ENCODE results near the gene TSPEAR.

Gene TSPEAR

DNA sequence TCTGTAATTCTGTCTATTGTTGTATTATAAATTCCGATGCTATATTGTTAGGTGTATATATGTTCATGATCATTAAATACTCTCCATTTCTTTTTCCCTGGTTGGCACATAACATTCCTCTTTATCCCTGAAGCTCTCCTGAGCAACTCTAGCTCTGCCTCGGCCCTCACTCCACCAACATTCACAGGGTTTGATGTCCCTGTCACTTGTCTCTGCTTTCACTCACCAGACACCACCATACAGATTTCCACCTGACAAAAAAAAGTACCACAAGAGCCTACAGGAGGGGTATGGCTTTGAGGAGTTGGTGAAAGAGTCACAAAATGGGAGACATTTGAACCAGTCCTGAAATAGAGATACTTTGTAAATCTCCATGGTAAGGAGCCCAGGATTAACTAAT lies 8.8 kb upstream of the TSPEAR start:
- no peak for DNase-seq (ENCODE audit: low read depth in 3 of 3)

DNA sequence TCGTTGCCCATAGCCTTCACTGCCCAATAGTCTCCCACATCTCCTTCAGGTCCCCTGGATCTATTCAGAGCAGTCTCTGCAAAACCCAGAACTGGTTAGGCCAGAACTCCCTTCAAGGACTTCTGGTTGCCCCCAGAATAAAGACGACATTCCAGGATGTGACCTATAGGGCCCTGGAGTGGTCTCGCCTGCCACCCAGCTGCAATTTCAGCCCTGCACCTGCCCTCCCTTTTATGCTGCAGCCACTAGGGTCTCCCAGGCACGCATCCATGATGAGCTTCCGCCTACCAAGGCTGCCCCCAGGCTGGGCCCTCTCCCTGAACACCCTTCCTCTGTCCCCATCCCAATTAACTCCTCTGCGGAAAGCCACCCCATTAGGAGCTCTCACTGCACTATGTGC lies 7.2 kb upstream of the TSPEAR start:
- no peak for DNase-seq (ENCODE audit: low read depth in 3 of 3)

DNA sequence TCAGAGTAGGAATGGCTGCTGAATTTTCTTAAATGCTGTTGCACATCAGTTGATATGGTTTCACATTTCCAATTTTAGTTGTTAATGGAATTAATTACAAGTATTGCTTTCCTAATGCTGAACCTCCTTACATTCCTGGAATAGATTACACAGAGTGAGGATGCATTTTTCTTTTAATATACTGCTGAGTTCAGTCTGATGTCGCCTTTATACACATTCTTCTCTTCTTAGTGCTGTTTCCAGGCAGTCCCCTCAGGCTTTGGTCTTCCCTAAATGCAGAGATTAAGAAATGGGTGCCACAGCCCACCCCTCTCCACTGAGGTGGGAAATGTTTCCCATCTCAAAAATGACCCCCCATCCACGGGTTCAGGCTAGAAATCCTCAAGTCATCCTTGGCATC lies 6.7 kb upstream of the TSPEAR start:
- DNase-seq (ENCODE audit: low read depth in 3 of 3), result no peak

DNA sequence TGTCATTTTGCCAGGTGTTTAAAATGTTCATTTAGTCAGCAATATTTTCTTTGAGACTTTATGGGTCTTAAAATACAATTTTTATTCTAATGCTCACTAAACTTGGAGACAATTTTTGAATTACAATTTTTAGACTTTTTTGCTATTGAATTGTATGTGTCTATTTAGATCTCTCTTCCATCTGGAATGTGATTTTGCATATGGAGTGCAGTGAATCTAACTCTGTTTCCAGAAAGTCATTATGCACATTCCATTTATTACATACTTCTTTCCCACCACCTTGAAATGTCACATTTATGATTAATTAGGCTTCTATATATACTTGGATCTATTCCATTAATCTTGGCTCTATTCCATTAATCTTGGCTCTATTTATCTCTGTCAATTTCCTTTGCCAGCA lies 5.6 kb upstream of the TSPEAR start:
- DNase-seq (ENCODE audit: low read depth in 3 of 3), result no peak

DNA sequence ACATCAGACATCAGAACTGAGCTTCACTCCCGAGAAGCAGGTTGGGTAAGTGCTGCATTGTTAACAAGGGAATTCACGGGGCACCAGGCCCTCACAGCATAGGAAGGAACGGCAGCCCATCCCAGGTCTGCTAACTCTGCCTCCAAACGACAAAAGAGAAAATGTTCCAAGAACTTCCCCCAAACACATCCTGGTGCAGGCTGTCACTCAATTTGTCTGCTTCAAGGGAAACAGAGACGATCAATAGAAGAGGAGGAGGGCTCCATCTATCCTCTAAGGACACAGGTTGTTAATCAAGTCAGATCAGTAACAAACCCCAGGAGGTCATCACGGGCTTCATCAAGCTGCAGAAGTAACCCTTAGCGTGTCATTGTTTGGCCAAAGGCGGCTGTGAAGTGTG lies 3.5 kb upstream of the TSPEAR start:
- no peak for DNase-seq (ENCODE audit: low read depth in 3 of 3)

DNA sequence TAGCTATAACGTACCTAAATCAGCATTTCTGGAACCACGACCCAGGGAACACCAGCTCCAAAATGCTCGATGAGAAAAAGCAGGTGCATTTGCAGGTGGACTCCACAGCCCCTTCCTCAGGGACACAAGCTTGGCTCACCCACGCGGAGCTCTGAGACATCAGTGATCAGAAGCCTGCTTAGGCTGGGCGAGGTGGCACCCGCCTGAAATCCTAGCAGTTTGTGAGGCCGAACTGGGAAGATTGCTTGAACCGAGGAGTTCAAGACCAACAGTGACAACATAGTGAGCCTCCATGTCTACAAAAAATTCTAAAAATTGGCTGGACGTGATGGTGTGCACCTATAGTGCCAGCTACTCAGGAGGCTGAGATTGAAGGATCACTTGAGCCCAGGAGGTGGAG lies 2.5 kb upstream of the TSPEAR start:
- DNase-seq (ENCODE audit: low read depth in 3 of 3), result no peak

DNA sequence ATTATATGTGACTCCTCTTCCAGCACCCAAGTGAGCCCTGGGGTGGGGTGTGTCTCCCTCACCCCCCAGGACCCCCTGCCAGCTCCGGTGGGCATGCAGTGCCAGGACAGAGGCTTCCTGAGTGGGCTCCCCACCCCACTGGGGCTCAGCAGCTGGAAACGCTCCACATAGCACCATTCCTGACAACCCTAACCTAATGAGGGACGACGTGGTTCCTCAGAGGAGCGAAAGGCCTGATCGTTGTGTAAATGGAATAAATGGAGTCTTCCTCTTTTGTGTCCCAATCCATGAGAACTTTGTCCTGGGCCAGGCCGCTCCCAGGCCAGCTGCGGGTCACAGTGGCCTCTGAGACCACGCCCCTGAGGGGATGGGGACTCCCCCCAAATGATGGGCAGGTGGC lies 1.8 kb upstream of the TSPEAR start:
- no peak for DNase-seq (ENCODE audit: low read depth in 3 of 3)

DNA sequence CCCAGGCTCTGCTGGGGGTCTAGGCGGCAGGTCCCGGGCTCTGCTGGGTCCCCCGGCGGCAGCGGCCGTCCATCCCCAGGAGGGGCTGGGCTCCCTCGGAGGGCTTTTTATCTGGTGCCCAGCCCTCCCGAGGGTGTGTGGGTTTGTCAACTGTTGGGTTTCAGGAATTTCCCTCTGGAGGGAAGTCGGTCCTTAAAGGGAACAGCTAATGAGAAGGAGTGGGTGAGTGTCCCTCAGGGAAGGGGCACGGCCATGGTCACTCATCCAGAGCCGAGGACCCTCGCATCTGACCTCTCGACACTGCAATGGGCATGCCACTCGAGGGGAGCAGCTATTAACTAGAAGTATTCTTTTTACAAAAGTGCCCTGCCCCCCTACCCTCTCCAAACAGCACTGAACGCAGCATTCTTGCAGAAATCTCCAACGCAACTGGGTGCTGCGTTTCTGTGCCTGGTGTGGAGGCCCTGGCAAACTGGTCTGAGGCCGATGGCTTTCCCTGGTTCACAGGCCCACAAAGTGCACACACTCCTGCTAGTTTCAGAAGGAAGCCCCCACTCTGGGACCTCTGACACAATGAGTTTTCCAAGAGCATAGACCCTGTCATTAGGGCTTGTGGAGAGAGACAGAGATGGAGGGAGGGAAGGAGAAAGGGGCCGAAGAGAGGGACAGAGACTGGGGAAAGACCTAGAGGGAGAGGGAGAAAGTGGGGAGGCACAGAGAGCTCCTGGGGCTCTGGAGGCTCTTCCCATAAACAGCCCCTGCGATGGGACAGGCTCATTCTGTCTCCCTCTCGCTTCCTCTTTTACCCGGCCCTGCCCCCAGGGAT lies 1.0 kb upstream of the TSPEAR start:
- no peak for DNase-seq (ENCODE audit: low read depth in 3 of 3)

DNA sequence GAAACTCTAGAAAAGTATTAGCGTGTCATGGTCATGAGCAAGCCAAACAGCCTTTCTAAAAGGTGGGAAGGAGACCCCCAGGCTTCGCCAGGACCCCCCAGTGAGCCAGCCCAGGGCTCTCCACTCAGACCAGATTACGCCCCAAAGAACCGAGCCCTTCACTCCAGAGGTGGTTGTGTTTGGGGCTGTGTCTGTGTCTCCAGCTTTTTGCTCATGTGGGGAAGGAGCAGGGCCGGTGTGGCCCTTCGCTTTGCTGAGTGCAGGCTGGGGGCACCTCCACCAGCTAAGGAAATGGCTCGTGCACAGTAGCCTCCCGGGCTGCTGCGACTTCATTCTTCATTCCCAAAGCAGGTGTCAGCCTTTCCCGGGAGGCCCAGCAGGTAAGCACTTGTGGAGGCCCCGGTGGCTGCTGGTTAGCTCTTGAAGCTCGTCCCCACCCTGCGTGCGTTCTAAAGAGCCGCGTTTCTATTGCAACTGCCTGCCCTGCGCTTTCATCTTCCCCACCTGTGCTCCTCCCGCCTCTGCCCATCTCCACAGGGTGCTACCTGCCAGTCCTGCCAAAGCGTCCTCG lies 531 bp downstream of the TSPEAR start:
- no peak for DNase-seq (ENCODE audit: low read depth in 3 of 3)

DNA sequence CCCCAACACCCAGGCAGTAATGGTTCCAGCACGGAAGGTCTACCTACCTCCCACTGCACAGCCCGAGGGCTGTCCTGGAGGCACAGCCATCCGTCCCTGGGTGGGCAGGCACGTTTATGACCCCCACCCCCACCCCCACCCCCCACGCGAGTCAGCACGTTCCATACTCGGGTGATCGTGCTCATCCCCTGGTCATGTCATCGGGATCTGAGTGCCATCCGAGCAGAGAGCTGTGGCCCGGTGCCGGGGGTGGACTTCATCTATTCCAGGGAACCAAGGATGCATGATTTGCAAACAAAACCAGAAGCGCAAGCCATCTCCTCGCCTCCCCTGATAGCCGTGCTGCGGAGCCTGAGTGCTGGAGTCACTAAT lies 1.1 kb downstream of the TSPEAR start:
- DNase-seq (ENCODE audit: low read depth in 3 of 3), result no peak

DNA sequence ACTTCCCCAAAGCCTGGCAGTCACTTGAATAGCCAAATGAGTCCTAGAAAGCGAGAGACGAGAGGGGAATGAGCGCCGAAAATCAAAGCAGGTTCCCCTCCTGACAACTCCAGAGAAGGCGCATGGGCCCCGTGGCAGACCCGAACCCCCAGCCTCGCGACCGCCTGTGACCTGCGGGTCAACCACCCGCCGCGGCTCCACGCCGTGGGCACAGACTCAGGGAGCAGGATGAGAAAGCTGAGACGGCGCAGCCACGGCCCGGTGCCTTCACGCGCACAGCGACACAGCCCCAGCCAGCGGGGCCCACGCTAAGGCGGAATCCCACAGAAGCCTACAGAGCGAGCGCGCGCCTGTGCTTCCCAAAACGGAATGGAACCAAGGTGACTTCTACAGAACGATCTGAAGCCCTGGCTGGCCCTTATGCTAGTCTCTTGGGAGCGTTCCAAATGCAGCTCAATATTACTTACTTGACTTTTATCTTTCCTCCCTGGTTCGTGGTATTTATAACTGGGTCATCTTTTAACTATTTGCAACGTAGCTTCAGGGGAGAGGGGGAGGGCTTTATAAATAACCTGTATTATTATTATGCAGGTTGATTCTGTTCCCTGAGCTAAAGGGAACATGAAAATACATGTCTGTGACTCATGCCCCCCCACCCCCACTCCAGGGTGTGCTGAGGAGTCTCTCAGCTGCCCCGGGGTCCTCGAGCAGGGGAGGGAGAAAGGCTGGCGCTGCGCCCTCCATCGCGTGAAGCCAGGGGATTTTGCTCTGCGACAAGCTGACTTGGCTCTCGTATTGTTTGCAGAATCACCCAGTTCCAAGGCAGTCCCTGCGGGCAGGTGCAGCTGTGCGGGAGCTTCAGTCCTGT lies 1.7 kb downstream of the TSPEAR start:
- DNase-seq (ENCODE audit: low read depth in 3 of 3), result no peak

DNA sequence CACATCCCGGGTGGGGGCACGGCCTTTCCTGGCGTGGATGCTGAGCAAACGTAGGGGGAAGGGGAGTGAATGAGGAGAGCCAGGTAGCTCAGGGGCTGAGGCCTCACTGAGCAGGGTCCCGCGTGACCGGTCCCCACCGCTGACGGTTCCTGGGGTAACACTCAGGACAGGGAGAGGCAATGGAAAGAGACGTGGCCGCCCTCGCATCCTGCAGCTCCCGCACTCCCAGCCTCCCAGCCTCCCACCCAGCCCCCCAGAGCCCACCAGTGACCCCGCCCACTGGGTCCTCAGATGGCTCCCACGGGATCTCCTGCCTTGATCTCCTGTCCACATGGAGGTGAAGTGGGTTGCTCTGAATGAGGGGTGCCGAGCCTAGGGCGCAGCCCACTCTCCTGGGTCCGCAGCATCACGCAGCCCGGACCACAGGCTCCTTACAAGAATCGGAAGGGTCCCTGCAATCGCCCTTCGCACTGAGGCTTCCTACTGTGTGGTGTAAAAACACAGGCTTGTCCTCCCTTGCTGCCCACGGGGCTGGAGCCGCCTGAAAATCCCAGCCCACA lies 2.4 kb downstream of the TSPEAR start:
- DNase-seq (ENCODE audit: low read depth in 3 of 3), result no peak

DNA sequence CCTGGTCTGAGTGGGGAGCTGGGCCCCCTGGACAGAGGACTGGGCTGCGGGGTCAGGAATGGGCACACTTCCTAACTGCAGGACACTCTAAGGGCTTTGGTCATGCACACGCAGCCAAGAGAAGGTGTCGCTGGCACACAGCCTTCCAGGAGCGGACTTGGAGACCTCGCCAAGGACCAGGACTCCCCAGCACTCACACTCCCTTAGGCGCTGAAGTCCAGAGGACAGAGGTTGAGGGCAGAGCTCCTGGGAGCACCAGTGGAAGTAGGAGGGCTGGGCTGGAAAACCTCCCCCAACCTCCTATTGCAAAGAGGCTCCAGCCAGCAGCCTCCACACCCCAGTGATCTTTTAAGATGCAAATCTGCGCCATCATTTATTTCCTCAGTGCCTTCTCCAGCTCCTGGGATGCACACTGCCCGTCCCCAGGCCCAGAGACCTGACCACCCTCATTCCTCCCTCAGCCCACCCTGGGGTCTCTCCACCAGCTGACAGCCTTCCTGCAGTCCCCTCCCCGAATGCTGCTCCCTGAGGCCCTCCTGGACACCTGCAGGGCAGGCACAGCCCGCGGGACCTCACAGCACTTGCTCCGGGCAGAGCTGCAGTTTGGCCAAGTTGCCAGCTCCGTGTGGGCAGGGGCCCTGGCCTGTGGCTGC lies 3.0 kb downstream of the TSPEAR start:
- DNase-seq (ENCODE audit: low read depth in 3 of 3), result no peak

DNA sequence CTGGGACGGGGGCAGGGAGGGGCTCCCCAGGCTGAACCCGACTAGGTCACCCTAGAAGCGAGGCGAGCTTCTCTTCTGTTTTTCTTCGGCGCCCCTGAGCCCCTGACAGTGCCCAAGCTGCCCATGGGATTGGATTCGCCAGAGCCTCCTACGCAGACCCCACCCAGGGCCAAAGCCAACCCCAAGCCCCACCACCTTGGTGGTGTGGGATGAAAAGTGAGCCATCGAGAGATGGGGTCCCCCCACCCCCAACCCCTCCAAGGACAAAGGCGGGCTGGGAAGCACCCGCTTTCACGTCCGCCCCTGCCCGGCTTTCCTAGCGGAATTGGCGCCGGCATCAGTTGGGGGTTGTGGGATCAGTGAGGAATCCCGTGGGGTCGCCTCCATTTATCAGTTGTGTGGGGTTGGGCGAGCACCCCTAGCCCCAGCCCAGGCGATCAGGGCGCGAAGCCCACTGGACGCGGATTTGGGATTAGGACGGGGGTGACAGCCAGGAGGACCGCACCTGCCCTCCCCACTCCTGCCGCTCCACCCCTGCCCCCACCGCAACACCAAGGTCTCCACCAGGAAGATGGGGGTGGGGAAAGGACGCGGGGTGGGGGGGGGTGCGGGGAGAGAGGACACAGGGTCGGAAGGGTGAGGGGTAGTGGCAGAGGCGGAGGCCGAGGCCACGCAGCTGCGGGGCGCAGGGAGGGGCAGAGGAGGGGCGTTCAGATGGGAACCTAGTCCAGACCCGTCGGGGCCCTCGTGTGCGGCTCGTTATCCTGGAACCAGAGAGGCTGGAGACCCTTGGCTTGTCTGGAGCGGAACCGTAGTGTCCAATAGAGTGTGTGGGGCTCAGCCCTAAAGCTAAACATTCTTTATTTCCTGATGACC lies 4.4 kb downstream of the TSPEAR start:
- DNase-seq (ENCODE audit: low read depth in 3 of 3), result no peak

DNA sequence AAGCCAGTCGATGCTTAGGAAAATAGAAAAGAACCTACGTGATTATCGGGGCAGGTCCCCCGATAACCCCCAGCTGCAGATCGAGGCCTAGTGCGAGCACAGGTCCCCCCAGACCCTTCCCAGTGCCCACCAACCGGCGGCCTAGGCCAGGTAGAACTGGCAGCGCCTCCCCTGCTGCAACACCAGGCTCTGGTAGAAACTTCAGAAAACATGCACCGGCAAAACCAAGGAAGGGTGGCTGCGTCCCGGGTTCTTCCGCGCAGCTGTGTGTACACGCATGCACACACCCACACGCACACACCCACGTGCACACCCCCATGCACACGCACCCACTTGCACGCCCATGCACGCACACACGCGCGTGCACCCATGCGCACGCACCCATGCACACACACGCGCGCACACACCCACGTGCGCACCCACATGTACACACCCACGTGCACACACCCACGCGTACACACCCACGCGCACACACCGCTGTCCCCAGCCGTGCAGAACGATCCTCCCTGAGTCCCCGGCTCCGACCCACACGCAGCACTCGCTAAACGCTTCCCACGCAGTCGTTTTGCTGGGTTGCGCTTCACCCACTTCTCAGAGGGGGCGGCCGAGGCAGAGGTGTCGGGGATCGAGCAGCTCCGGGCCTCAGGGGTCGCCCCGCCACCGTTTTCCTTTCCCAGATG lies 5.2 kb downstream of the TSPEAR start:
- DNase-seq (ENCODE audit: low read depth in 3 of 3), result no peak

DNA sequence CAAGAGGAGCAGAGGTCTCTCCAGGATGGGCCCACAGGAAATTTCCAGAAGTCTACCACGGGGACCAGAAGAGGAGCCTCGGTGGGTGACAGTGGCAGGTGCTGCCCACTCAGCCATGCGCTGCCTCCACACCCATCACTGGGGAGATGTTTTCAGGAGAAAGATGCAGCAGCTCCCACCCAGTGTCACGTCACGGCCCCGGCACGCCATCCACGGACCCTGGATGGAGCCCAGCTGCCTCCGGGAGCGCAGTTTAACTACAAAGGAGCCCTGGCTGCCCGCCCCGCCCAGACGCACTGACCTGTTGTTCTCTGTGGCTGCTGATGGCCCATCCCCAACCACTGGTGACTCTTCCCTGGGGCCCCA lies 6.8 kb downstream of the TSPEAR start:
- no peak for DNase-seq (ENCODE audit: low read depth in 3 of 3)

DNA sequence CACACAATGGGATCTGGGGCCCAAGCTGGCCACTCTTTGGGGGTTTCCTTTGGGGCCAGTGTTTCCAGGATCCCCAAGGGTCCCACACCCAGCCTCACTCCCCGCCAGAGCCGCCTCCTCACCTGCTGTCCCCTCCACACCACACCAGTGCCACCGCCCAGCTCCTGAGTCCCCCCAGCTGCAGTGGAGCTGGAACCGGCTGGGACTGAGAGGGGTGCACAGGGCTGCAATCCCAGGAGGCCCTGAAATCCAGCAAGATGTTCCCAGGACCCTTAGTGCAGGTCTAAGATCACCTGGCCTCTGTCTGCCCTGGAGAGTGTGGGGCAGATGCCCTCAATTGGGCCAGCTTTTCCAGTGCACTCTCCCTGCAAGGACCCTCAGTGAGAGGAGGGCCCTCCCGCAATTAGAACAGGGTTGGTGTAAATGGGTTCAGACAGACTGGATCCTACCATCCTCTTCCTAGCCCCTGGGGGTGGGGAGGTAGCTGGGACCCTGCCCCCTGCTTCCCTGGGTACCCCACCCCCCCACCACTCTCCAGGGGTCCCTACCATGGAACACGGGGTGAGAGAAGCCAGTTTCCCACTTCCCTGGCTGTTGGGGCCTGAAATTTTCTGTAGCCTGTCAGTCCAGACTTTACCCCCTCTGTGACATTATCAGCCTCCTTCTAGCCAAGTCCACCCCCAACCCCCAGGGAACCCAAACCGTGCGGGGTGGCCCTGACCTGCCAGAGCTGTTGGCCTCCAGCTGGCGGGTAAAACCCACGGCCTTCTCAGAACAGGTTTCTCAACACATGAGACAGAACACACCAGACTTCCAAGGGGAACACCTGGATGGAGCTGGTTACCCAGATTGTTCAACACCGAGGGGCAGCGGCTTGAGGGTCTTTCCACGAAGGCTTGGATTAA lies 7.4 kb downstream of the TSPEAR start:
- no peak for DNase-seq (ENCODE audit: low read depth in 3 of 3)

DNA sequence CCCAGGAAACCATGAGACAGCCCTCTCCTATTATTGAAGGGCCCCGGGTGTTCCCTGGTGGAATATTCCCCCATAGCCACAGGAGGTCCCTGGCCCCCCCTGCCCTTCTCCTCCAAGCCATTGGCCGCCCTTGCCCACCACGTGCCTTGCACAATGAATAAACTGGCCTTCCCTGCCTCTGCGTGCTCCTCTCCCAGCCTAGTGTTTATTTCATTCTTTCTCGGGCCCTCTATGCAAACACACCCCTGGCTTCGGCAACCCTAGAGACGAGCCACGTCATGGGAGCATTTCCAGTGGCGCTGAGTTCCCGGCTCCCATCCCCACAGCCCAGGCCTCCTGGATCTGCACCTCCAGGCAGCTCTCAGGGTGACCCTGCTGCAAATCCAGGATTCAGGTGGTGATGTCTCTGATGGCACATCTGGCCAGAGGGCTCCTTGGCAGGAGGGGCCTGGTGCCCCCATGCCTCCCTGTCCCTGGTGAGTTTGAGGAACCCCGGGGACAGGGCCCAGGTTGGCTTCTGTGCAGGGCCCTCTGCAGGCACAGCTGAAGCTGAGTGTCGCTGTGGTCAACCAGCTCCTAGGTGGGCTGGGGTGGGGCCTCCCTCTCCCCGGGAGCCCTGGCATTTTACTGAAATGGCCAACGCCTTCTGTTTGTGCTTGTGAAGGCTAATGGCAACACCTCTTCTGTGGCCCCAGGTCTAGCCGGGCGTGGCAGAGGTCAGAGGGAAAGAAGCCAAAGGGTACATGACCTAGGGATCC lies 8.2 kb downstream of the TSPEAR start:
- no peak for DNase-seq (ENCODE audit: low read depth in 3 of 3)
